Left cardiac atrium (tissue), 4 donors: ENCODE data around the gene FRMPD3. TPM values are rescaled to one million over a fixed set of nuclear protein-coding genes. Genes with fewer than 3 reads are reported as not detected.
"Not testable (repeated sequence)": the region's sequence is repeated elsewhere in the genome, so short reads cannot be mapped to it uniquely, and the experiment has no call there.

ENCODE experiments used
- ATAC-seq, 2 donors: fragments of 200-7000 bp; cut with Tn5 transposase; one replicate each; pipeline ENCODE4 v1.9.1; 2020; ENCODE audit warnings: mild to moderate bottlenecking in 2 of 2, moderate library complexity in 2 of 2
- DNase-seq: peaks from one replicate; pipeline ENCODE4 v3.0.0-alpha.2; 2020
- intact Hi-C, 2 donors: fragments of 100-400 bp; cut with DNase I; formaldehyde crosslinking; loops; one replicate each; pipeline versions ENCODE4 v1.14.1 to v1.15.1; 2022 to 2023
- total RNA-seq, 2 donors: library from RNA; stranded (reverse); fragmentation: NEBNext Ultra II Directional; extraction: Animal tissue kit (Norgen Biotek cat#: 25700); gene quantifications; one replicate each; pipeline ENCODE4 v1.2.1, GENCODE V29; 2021
- donor health status: DM: no; HTN: yes; CAD: no.
- donor health status: DM: no; HTN: yes; CAD: no; lungs with severe emphysema.
- donor health status: DM: yes; HTN: yes; CAD: no.
- donor health status: Dilated cardiomyopathy.

FRMPD3 gene
- total RNA-seq, 2 donors from 2014 or later = 0.08 to 0.15 TPM

- intact Hi-C loops, DNase-seq, ATAC-seq: not testable (repeated sequence)
Measured at GRCh38 chrX:107471420-107471819, 22.0 kb downstream of the FRMPD3 start.

- ATAC-seq (no peak), DNase-seq (no peak)
- intact Hi-C loops = no loop called here
Measured at GRCh38 chrX:107477406-107477805, 28.0 kb downstream of the FRMPD3 start.

GRCh38 chrX:107480272-107480671, 30.8 kb downstream of the FRMPD3 start:
- DNase-seq (no peak), ATAC-seq (no peak)
- intact Hi-C loops = no loop called here

- intact Hi-C loops = no loop called here
- ATAC-seq (no peak), DNase-seq (no peak)
Measured at GRCh38 chrX:107482046-107482445, 32.6 kb downstream of the FRMPD3 start.

- DNase-seq = peak; percentile 26
- intact Hi-C loops = no loop called here
- ATAC-seq = peak; percentile 51 to 67
Measured at GRCh38 chrX:107484002-107484726, 34.7 kb downstream of the FRMPD3 start.

- ATAC-seq (peak; percentile 21 to 54), DNase-seq (no peak)
- intact Hi-C loops = no loop called here
Measured at GRCh38 chrX:107485013-107485412, 35.6 kb downstream of the FRMPD3 start.

GRCh38 chrX:107493141-107493540, 43.7 kb downstream of the FRMPD3 start:
- intact Hi-C loops = no loop called here

GRCh38 chrX:107496786-107497185, 47.3 kb downstream of the FRMPD3 start:
- intact Hi-C loops = no loop called here
- no peak for DNase-seq
- ATAC-seq = no peak

More at GRCh38 chrX:107493141-107493540, 43.7 kb downstream of the FRMPD3 start:
- ATAC-seq = no peak
- no peak for DNase-seq

Other genes starting within 250 kb of the FRMPD3 start
- 1 to 10 TPM in 1 of 2 donors, under 1 TPM in 1; 0.29 to 1.3 TPM for gene NUP62CL, start 243.2 kb upstream of the FRMPD3 start, total RNA-seq
- gene DNAAF6, start 243.0 kb upstream of the FRMPD3 start, total RNA-seq = not detected
- gene PRPS1, start 178.9 kb downstream of the FRMPD3 start, total RNA-seq = 10 to 100 TPM; 24.3 to 29.1 TPM